B cell (primary cell): Measurements from ENCODE around the gene SLFN11.

Source experiments
- EZH2 ChIP-seq: IDR thresholded peaks from 2 replicates; pipeline ENCODE4 v1.6.1; 2012; ENCODE audit warnings: borderline replicate concordance, low read depth, mild to moderate bottlenecking, moderate library complexity, low read length; ENCODE audit not compliant: insufficient read depth, poor library complexity, severe bottlenecking
- TF ChIP-seq, protein P1 (sequence below): fragments of 200-600 bp; IDR thresholded peaks from one replicate; pipeline ENCODE4 v1.8.0; 2022; ENCODE audit warnings: antibody characterized with exemption, mild to moderate bottlenecking

GRCh38 chr17:35338230-35338629 lies 35.2 kb downstream of the SLFN11 start:
- TF ChIP-seq, protein P1, sequence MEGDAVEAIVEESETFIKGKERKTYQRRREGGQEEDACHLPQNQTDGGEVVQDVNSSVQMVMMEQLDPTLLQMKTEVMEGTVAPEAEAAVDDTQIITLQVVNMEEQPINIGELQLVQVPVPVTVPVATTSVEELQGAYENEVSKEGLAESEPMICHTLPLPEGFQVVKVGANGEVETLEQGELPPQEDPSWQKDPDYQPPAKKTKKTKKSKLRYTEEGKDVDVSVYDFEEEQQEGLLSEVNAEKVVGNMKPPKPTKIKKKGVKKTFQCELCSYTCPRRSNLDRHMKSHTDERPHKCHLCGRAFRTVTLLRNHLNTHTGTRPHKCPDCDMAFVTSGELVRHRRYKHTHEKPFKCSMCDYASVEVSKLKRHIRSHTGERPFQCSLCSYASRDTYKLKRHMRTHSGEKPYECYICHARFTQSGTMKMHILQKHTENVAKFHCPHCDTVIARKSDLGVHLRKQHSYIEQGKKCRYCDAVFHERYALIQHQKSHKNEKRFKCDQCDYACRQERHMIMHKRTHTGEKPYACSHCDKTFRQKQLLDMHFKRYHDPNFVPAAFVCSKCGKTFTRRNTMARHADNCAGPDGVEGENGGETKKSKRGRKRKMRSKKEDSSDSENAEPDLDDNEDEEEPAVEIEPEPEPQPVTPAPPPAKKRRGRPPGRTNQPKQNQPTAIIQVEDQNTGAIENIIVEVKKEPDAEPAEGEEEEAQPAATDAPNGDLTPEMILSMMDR, result no peak
- TF ChIP-seq EZH2, result no peak
